Panc1 (cell line): ENCODE results near the gene AAK1. TPM values are rescaled to one million over a fixed set of nuclear protein-coding genes. Genes with fewer than 3 reads are reported as not detected.
A peak's percentile ranks its signal among the peaks of the same experiment; 100 is the strongest.
"Not testable (repeated sequence)": the region's sequence is repeated elsewhere in the genome, so short reads cannot be mapped to it uniquely, and the experiment has no call there.

ENCODE experiments used
- ATAC-seq: fragments of 200-7000 bp; cut with Tn5 transposase; 2 replicates; pipeline ENCODE4 v1.9.1; 2020; ENCODE audit warnings: mild to moderate bottlenecking, moderate library complexity
- BruUV-seq: library from RNA; stranded (reverse); fragments of 400-500 nt; replicated peaks from 2 replicates; lab custom pipeline; 2021; lab: Mats Ljungman, UMichigan
- CTCF ChIA-PET: fragments of 300-600 bp; sonication (Branson Sonifier 250); formaldehyde crosslinking; loops from one replicate; lab custom pipeline; 2022; ENCODE audit warnings: antibody characterized with exemption; lab: Charles Lee
- POLR2A ChIA-PET: fragments of 300-600 bp; sonication (Branson Sonifier 250); formaldehyde crosslinking; loops from one replicate; lab custom pipeline; 2022; ENCODE audit warnings: antibody characterized with exemption; lab: Charles Lee
- DNase-seq: peaks from one replicate; pipeline ENCODE4 v3.0.0-alpha.2; 2010; ENCODE audit warnings: low read depth, low spot score
- H3K27ac ChIP-seq: 2 replicates; pipeline ENCODE4 v1.5.1; 2011; ENCODE audit warnings: mild to moderate bottlenecking, low read length, inconsistent platforms
- H3K27me3 ChIP-seq: fragments of 200-500 bp; sonication (Bioruptor generic); 2 replicates; pipeline ENCODE4 v1.6.0; 2014; ENCODE audit warnings: low read length, inconsistent platforms; ENCODE audit not compliant: control insufficient read depth, insufficient read depth
- H3K36me3 ChIP-seq: fragments of 200-500 bp; sonication (Bioruptor generic); 2 replicates; pipeline ENCODE4 v1.5.1; 2014; ENCODE audit warnings: inconsistent platforms, mild to moderate bottlenecking, low read length, moderate library complexity; ENCODE audit not compliant: control insufficient read depth, insufficient read depth
- H3K4me1 ChIP-seq: 2 replicates; pipeline ENCODE4 v1.5.1; 2011; ENCODE audit warnings: inconsistent platforms, mild to moderate bottlenecking, low read length, moderate library complexity; ENCODE audit not compliant: control insufficient read depth, insufficient read depth
- H3K4me3 ChIP-seq, 2 experiments: 2 replicates each; pipeline ENCODE4 v1.5.1; 2011 to 2012; ENCODE audit warnings: low read depth in 2 of 2, low read length in 2 of 2, mild to moderate bottlenecking in 2 of 2, inconsistent platforms in 1 of 2, moderate library complexity in 1 of 2
- H3K9me3 ChIP-seq: fragments of 200-500 bp; sonication (Bioruptor generic); 2 replicates; pipeline ENCODE4 v1.5.1; 2014; ENCODE audit warnings: low read depth, mild to moderate bottlenecking, inconsistent platforms, low read length, moderate library complexity; ENCODE audit not compliant: control insufficient read depth, insufficient read depth
- POLR2AphosphoS5 ChIP-seq: IDR thresholded peaks from 2 replicates; pipeline ENCODE4 v1.6.1; 2012; ENCODE audit warnings: mild to moderate bottlenecking, low read depth, low read length, moderate library complexity
- SIN3A ChIP-seq: IDR thresholded peaks from 2 replicates; pipeline ENCODE4 v1.6.1; 2012; ENCODE audit warnings: low read depth, mild to moderate bottlenecking, low read length, moderate library complexity, borderline replicate concordance; ENCODE audit not compliant: insufficient read depth
- TCF7L2 ChIP-seq: IDR thresholded peaks from 2 replicates; pipeline ENCODE4 v1.6.1; 2011; ENCODE audit warnings: mild to moderate bottlenecking, low read depth, low read length, inconsistent platforms
- in situ Hi-C: cut with HindIII; loops from 2 replicates; pipeline ENCODE4 v1.10.0; 2016; ENCODE audit warnings: low sequenced_read_pairs, low pct_unique_long_range_greater_than_20kb
- intact Hi-C: fragments of 100-400 bp; cut with micrococcal nuclease; formaldehyde crosslinking; loops from one replicate; pipeline ENCODE4 v1.10.0; 2022; ENCODE audit not compliant: unreplicated experiment
- total RNA-seq: library from RNA; stranded (reverse); gene quantifications from one replicate; pipeline ENCODE4 v1.2.1, GENCODE V29; 2021; ENCODE audit not compliant: unreplicated experiment
- TF ChIP-seq, protein P1 (sequence below): fragments of 450-650 bp; IDR thresholded peaks from 2 replicates; pipeline ENCODE4 v1.5.1; 2017; ENCODE audit warnings: mild to moderate bottlenecking
- TF ChIP-seq, protein P2 (sequence below), 2 experiments: IDR thresholded peaks; 2 replicates each; pipeline ENCODE4 v1.6.1; 2011 to 2012; ENCODE audit warnings: low read depth in 2 of 2, control low read depth in 1 of 2, low read length in 1 of 2, mild to moderate bottlenecking in 1 of 2, moderate library complexity in 1 of 2; ENCODE audit not compliant: insufficient read depth in 1 of 2

The AAK1 gene
- total RNA-seq, 1 experiment from 2014 or later, result 123 TPM

DNA sequence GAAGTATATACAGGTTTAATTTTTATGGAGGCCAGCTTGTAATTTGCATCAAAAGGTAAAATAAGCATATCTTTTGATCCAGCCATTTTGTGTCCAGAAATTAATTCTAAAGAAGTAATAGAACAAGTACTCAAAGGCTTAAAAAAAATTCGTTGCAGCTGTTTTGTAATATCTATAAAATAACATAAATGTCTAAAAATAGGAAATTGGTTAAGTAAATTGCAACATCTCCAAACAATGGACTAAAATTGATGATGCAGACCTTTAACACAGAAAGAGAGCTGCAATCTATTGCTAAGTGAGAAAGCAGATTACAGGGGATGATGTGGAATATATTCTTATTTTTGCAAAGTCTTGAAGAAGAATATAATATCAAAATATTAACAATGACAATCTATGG is 19.4 kb downstream of the AAK1 start:
- no peak for ATAC-seq
- TSS peak; percentile 12 for BruUV-seq
- peaks cover 18% of the 10 kb centered on the region for H3K4me1 ChIP-seq
- ChIA-PET POLR2A (no interaction called here), CTCF (no interaction called here)
- no peaks in the 10 kb centered on the region for H3K27me3 ChIP-seq
- TF ChIP-seq, protein P1, sequence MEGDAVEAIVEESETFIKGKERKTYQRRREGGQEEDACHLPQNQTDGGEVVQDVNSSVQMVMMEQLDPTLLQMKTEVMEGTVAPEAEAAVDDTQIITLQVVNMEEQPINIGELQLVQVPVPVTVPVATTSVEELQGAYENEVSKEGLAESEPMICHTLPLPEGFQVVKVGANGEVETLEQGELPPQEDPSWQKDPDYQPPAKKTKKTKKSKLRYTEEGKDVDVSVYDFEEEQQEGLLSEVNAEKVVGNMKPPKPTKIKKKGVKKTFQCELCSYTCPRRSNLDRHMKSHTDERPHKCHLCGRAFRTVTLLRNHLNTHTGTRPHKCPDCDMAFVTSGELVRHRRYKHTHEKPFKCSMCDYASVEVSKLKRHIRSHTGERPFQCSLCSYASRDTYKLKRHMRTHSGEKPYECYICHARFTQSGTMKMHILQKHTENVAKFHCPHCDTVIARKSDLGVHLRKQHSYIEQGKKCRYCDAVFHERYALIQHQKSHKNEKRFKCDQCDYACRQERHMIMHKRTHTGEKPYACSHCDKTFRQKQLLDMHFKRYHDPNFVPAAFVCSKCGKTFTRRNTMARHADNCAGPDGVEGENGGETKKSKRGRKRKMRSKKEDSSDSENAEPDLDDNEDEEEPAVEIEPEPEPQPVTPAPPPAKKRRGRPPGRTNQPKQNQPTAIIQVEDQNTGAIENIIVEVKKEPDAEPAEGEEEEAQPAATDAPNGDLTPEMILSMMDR, result no peak
- TF ChIP-seq, protein P2, sequence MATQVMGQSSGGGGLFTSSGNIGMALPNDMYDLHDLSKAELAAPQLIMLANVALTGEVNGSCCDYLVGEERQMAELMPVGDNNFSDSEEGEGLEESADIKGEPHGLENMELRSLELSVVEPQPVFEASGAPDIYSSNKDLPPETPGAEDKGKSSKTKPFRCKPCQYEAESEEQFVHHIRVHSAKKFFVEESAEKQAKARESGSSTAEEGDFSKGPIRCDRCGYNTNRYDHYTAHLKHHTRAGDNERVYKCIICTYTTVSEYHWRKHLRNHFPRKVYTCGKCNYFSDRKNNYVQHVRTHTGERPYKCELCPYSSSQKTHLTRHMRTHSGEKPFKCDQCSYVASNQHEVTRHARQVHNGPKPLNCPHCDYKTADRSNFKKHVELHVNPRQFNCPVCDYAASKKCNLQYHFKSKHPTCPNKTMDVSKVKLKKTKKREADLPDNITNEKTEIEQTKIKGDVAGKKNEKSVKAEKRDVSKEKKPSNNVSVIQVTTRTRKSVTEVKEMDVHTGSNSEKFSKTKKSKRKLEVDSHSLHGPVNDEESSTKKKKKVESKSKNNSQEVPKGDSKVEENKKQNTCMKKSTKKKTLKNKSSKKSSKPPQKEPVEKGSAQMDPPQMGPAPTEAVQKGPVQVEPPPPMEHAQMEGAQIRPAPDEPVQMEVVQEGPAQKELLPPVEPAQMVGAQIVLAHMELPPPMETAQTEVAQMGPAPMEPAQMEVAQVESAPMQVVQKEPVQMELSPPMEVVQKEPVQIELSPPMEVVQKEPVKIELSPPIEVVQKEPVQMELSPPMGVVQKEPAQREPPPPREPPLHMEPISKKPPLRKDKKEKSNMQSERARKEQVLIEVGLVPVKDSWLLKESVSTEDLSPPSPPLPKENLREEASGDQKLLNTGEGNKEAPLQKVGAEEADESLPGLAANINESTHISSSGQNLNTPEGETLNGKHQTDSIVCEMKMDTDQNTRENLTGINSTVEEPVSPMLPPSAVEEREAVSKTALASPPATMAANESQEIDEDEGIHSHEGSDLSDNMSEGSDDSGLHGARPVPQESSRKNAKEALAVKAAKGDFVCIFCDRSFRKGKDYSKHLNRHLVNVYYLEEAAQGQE (IDR thresholded peaks at IDR 0.05; ENCODE audit: insufficient read depth in 1 of 2, low read depth in 2 of 2, low read length in 1 of 2), result no peak
- TF ChIP-seq SIN3A (no peak), POLR2AphosphoS5 (no peak), TCF7L2 (no peak)
- no peak for DNase-seq
- no peaks in the 10 kb centered on the region for H3K36me3 ChIP-seq
- H3K27ac ChIP-seq, result no peak overlapping the region
- in situ Hi-C loops, result no loop called here
- H3K9me3 ChIP-seq, result no peaks in the 10 kb centered on the region
- H3K4me3 ChIP-seq, result no peak overlapping the region
- intact Hi-C loops, result no loop called here

DNA sequence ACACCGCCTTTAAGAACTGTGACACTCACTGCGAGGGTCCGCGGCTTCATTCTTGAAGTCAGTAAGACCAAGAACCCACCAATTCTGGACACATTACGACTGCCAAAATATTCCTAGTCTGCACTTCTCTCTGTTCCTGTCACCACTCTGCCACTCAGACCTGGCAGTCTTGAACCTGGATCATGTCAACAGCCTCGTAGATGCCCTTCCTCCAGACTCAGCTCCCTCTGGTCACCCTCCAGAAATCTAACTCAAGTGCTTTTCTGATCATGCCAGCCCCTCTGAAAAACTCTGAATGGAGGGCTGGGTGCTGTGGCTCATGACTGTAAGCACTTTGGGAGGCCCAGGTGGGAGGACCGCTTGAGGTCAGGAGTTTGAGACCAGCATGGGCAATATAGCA is 20.3 kb downstream of the AAK1 start:
- Histone ChIP-seq H3K4me1 (peaks cover 18% of the 10 kb centered on the region), H3K27me3 (no peaks in the 10 kb centered on the region), H3K36me3 (no peaks in the 10 kb centered on the region), H3K27ac (no peak overlapping the region), H3K9me3 (no peaks in the 10 kb centered on the region), H3K4me3 (no peak overlapping the region)
- ATAC-seq (no peak), DNase-seq (no peak)
- no TSS peak for BruUV-seq
- in situ Hi-C loops (no loop called here), intact Hi-C loops (no loop called here)
- ChIA-PET POLR2A (no interaction called here), CTCF (no interaction called here)
- TF ChIP-seq, protein P1, result no peak
- no peak for TF ChIP-seq TCF7L2
- no peak for TF ChIP-seq POLR2AphosphoS5
- TF ChIP-seq SIN3A, result no peak
- TF ChIP-seq, protein P2 (IDR thresholded peaks at IDR 0.05; ENCODE audit: insufficient read depth in 1 of 2, low read depth in 2 of 2, low read length in 1 of 2), result no peak

DNA sequence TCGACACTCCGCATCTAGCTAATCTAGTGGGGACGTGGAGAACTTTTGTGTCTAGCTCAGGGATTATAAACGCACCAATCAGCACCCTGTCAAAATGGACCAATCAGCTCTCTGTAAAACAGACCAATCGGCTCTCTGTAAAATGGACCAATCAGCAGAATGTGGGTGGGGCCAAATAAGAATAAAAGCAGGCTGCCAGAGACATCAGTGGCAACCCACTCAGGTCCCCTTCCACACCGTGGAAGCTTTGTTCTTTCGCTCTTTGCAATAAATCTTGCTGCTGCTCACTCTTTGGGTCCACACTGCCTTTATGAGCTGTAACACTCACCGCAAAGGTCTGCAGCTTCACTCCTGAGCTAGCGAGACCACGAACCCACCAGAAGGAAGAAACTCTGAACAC is 20.7 kb downstream of the AAK1 start:
- ATAC-seq, DNase-seq, CTCF ChIA-PET, H3K4me3 ChIP-seq, BruUV-seq, H3K36me3 ChIP-seq, H3K27me3 ChIP-seq, intact Hi-C loops, H3K27ac ChIP-seq, POLR2A ChIA-PET, H3K9me3 ChIP-seq, in situ Hi-C loops: not testable (repeated sequence)
- H3K4me1 ChIP-seq, result peaks cover 20% of the 10 kb centered on the region
